ENCODE results near the gene CLK2. TPM values are rescaled to one million over a fixed set of nuclear protein-coding genes. Genes with fewer than 3 reads are reported as not detected.

The CLK2 gene
- total RNA-seq, 1 donor from 2014 or later, result 35.9 TPM

Other genes starting within 250 kb of the CLK2 start
- 0.17 and 0.70 TPM in 2 replicates for gene DCST2, start 239.7 kb downstream of the CLK2 start, total RNA-seq
- not detected in 2 replicates for gene DCST1, start 239.7 kb downstream of the CLK2 start, total RNA-seq
- 289 and 307 TPM in 2 replicates for gene ADAM15, start 222.2 kb downstream of the CLK2 start, total RNA-seq
- 9.5 and 15.7 TPM in 2 replicates for gene EFNA4, start 209.8 kb downstream of the CLK2 start, total RNA-seq
- 1.9 and 2.2 TPM in 2 replicates for gene EFNA3, start 194.7 kb downstream of the CLK2 start, total RNA-seq
- 119 and 138 TPM in 2 replicates for gene EFNA1, start 145.6 kb downstream of the CLK2 start, total RNA-seq
- gene SLC50A1, start 137.7 kb downstream of the CLK2 start, total RNA-seq, result 26.2 and 27.1 TPM in 2 replicates
- gene DPM3, start 133.0 kb downstream of the CLK2 start, total RNA-seq, result 16.1 and 41.4 TPM in 2 replicates
- gene KRTCAP2, start 100.2 kb downstream of the CLK2 start, total RNA-seq, result 64.4 and 128 TPM in 2 replicates
- gene TRIM46, start 99.7 kb downstream of the CLK2 start, total RNA-seq, result 4.1 and 4.7 TPM in 2 replicates
- 15.9 and 16.2 TPM in 2 replicates for gene THBS3, start 65.6 kb downstream of the CLK2 start, total RNA-seq
- gene MTX1, start 64.8 kb downstream of the CLK2 start, total RNA-seq, result 49.3 and 50.2 TPM in 2 replicates
- gene ENTREP3, start 18.0 kb downstream of the CLK2 start, total RNA-seq, result 6.5 and 12.3 TPM in 2 replicates
- gene SCAMP3, start 11.1 kb downstream of the CLK2 start, total RNA-seq, result 38.3 and 46.3 TPM in 2 replicates
- gene HCN3, start 4.0 kb upstream of the CLK2 start, total RNA-seq, result 0.84 and 0.85 TPM in 2 replicates
- gene PKLR, start 27.9 kb upstream of the CLK2 start, total RNA-seq, result 0.05 TPM in 1 of 2 replicates, not detected in the other
- 452 and 512 TPM in 2 replicates for gene FDPS, start 35.4 kb upstream of the CLK2 start, total RNA-seq
- 13.8 and 22.2 TPM in 2 replicates for gene RUSC1, start 47.4 kb upstream of the CLK2 start, total RNA-seq